NK-92 treated with Interleukin-12 subunit alpha and Interleukin-12 subunit beta, amount 100 ng/mL, for 24 hours (cell line): Measurements from ENCODE around the gene ARPC4.
"Not testable (repeated sequence)": the region's sequence is repeated elsewhere in the genome, so short reads cannot be mapped to it uniquely, and the experiment has no call there.

Experiments
- DNase-seq: peaks from one replicate; lab custom pipeline; 2025; lab: John Stamatoyannopoulos, UW

The ARPC4 gene

DNA sequence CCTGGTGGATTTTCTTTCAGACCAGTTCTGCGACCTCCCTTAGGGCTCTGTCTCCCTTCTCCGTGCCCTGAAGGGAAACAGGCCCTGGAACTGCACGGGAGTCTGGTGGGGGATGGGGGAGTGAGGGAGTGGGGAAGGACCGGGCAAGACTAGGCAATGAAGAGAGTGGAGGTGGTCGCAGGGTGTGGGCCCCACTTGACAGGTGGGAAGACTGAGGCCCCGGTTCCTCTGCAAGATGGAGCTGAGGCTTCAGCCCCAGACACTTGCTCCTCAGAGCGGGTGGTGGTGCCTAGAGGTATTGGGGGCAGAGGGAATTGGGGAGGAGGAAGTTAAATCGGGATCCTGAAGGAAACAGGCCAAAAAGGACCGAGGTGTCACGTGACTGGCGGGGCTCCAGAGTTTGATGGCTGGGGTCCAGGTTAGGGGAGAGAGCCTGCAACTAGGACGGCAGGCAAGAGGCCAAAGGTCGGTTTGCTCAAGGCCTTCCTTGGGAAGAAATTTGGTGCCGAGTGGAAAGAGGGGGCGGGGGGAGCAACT, 22.5 kb upstream of the ARPC4 start:
- DNase-seq: no peak

DNA sequence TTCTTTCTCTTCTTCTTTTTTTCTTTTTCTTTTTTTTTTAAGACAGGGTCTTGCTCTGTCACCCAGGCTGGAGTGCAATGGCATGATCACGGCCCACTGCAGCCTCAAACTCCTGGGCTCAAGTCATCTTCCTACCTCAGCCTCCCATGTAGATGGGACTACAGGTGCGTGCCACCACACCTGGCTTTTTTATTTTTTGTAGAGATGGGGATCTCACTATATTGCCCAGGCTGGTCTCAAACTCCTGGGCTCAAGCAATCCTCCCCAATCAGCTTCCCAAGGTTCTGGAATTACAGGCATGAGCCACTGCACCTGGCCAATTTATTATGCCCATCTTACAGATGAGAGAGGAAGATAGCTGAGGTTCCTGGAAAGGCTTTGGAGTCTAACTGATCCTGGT, 21.9 kb upstream of the ARPC4 start:
- DNase-seq: not testable (repeated sequence)

DNA sequence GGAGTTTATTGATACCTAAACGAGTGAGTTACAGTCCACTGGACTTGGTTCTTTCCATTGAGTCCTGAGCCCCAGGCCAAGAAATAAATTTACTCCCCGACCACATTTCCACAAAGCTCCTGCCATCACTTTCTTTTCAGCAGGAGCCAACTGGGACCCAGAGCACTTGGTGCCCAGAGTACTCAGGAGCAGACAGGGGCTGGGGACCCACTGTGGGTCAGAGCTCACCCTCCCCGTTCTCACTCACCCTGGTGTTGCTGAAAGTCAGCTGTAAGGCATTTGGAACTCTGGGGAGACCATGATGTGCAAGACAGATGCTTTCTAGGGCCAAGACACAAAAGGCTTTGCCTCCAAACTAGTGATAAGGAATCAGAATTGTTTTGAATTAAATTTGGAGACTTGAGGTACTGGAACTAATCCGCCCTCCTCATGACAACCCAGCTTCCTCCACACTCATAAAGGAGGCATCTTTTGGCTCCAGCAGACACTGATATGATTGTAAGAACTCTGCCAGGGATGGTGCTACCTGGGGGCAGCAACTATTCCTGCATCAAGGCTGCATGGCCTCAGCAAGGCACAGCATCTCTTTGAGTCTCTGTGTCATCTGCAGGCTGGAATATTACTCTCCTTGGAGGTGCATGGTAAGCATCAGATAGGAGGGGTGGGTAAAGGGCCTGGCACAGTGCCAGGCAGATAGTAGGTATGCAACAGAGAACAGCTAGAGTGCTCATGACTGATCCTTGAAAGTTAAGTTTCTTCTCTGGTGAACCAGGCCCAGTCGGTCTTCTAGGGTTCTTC, 15.8 kb upstream of the ARPC4 start:
- DNase-seq: no peak

- no peak for DNase-seq
These were observed 15.2 kb upstream of the ARPC4 start for GRCh38 chr3:9777694-9778021.

- DNase-seq: peak; percentile 33
These were observed 14.5 kb upstream of the ARPC4 start for GRCh38 chr3:9778143-9779074.

DNA sequence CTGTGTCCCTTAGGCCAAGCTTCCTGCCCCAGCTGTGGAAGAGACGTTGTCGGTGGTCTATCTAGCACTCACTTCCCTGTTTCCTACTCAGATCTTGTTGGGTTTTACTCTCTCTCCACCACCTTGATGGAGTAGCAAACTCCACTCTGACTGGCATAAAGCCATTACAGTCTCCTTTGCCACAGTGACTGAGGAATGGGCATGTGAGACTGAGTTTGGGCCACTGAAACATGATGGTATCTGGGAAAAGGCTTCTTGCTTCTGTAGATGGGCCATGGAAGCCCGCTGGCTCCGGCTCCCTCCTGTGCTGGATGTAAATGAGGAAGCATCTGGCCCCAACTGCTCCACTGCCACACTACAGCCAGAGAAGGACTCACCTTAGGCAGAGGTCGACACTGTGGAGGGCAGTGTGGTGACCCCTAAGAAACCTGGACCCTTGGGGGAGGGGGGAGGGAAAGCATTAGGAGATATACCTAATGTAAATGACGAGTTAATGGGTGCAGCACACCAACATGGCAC, 13.7 kb upstream of the ARPC4 start:
- DNase-seq: no peak

GRCh38 chr3:9779721-9780457, 13.0 kb upstream of the ARPC4 start:
- peak; percentile 45 for DNase-seq

GRCh38 chr3:9780458-9780812, 12.4 kb upstream of the ARPC4 start:
- no peak for DNase-seq

- DNase-seq: no peak
These were observed 12.0 kb upstream of the ARPC4 start for GRCh38 chr3:9780910-9781309.

- no peak for DNase-seq
These were observed 11.3 kb upstream of the ARPC4 start for GRCh38 chr3:9781551-9781950.

DNA sequence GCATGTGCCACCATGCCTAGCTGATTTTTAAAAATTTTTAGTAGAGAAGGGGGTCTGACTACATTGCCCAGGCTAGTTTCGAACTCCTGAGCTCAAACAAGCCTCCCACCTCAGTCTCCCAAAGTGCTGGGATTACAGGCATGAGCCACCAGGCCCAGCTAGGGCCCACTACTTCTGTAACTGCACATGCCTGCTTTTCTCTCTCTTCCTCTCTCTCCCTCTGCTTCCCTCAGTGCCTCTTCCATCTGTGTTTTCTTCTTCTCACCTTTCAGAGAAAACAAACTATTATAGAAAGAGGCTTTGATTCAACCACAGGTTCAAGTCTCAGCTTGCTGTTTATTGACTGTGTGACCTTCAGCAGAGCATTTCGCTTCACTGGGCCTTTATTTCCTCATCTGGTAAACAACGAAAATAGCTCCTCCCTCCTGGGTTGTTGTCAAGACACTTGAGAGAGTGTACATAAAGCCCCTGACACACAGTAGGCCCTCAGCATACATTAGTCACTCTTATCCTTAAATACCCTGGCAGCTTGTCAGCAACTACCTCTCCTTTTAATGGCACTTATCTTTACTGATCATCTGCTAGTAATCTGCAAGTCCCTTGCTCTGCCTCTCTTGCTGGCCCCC, 10.8 kb upstream of the ARPC4 start:
- no peak for DNase-seq

DNA sequence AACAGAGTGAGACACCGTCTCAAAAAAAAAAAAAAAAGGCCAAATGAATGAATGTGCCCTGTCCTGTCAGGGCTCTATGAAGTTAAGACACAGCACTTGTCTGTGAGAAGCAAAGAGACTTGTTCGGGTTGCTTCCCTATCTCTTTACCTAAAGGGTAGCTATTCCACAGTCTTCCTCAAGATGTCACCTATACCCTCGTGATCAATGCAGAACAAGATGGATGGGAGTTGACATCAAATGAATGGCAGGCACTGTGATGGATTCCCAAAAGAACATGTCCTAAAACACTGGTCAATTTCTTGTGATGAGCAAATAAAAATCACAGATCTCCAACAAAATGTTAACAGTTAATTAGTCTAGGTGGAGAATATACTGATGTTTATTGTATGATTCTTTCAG, 10.1 kb upstream of the ARPC4 start:
- DNase-seq: no peak

DNA sequence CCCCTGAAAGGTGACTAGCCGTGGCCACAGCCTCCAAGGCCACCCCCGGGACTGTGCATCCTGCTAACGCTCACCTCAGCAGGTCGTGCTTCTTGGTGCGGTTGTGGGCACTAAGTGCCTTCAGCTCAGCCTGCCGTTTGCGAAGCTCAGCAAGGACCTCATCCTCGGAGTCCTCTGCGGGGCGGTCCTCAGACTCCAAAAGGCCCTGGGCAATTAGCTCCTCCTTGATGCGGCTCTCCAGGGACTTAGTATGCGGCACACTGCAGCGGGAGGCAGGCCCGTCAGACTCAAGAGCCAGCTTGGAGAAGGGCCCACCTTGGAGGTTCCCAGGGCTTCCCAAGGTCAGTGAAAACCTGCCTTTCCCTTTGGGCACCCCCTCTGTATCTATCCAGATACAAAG, 8.9 kb upstream of the ARPC4 start:
- no peak for DNase-seq

DNA sequence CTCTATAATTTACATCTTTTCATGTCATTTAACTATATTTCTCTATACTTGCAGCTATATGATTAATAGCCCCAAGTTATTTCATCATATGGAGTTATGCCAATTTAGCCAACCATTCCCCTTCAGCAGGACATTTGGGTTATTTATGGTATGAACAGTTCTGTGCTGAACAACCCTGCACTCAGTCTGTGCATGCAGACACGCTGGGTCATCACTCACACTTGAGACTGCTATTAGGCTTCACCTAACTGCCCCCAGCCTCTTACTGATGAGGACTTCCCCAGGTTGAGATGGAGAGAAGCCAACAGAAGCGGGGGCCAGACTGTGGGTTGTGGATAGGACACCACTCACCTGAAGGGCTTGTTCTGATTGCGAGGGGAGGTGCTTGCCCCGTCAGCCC, 7.9 kb upstream of the ARPC4 start:
- DNase-seq: no peak

- no peak for DNase-seq
These were observed 7.3 kb upstream of the ARPC4 start for GRCh38 chr3:9785602-9786001.

DNA sequence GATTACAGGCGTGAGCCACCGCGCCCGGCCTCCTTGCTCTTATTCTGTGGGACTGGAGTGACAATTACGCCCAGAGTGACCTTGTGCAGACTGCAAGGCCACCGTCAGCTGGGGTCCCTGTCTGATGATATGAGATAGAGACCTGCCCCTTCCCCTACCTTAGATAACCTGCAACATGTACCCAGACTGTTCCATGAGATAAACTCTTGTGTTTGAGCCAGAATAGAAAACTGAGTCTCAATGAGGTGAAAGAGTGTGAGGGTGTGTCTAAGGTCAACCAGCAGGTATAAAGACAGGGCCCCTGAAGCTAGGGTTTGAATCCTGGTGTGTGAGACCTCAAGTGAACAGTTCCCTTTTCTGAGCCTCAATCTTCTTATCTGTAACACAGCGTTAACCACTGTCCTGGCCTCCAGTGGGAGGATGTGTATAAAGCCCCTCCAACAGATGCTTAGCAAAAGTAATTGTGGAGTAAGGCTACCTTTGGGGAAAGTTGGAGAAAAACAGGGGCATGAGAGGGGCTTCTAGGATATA, 6.6 kb upstream of the ARPC4 start:
- no peak for DNase-seq

GRCh38 chr3:9786825-9787669, 5.8 kb upstream of the ARPC4 start:
- no peak for DNase-seq

- DNase-seq: no peak
These were observed 5.2 kb upstream of the ARPC4 start for GRCh38 chr3:9787714-9788113.

GRCh38 chr3:9791127-9791526, 1.8 kb upstream of the ARPC4 start:
- no peak for DNase-seq

GRCh38 chr3:9791790-9792404, 985 bp upstream of the ARPC4 start:
- no peak for DNase-seq
